Fibroblast of lung (primary cell): ENCODE data around the gene GTF3C1. TPM values are rescaled to one million over a fixed set of nuclear protein-coding genes. Genes with fewer than 3 reads are reported as not detected.

ENCODE experiments used
- DNase-seq, 2 donors: peaks; one replicate each; pipeline versions ENCODE4 v3.0.0 to v3.0.0-alpha.2; 2010; ENCODE audit warnings: low read depth in 2 of 2
- H2AFZ ChIP-seq: 2 replicates; pipeline ENCODE4 v1.5.1; 2012; ENCODE audit warnings: low read length, control low read depth, inconsistent platforms
- H3K27ac ChIP-seq: 2 replicates; pipeline ENCODE4 v1.5.1; 2011; ENCODE audit warnings: low read length, control low read depth; ENCODE audit not compliant: insufficient read depth
- H3K27me3 ChIP-seq: 2 replicates; pipeline ENCODE4 v1.5.1; 2011; ENCODE audit warnings: mild to moderate bottlenecking, low read length; ENCODE audit not compliant: control insufficient read depth, insufficient read depth
- H3K36me3 ChIP-seq: 2 replicates; pipeline ENCODE4 v1.5.1; 2011; ENCODE audit warnings: low read length; ENCODE audit not compliant: control insufficient read depth, insufficient read depth
- H3K4me1 ChIP-seq: 2 replicates; pipeline ENCODE4 v1.5.1; 2011; ENCODE audit warnings: low read length; ENCODE audit not compliant: control insufficient read depth, insufficient read depth; ENCODE audit errors: extremely low read depth
- H3K4me2 ChIP-seq: 2 replicates; pipeline ENCODE4 v1.5.1; 2011; ENCODE audit warnings: low read length, control low read depth; ENCODE audit not compliant: insufficient read depth; ENCODE audit errors: extremely low read depth
- H3K4me3 ChIP-seq, 4 experiments: fragments of 200-600 bp in 1 of 4; sonication (generic) in 1 of 4; replicated peaks in 1 of 4; 2 replicates each; pipeline ENCODE4 v1.5.1; 2011 to 2016; ENCODE audit warnings: low read length in 4 of 4, low read depth in 3 of 4, mild to moderate bottlenecking in 3 of 4, control low read depth in 2 of 4, inconsistent platforms in 1 of 4, mixed read lengths in 1 of 4; ENCODE audit not compliant: insufficient read depth in 1 of 4; ENCODE audit errors: control extremely low read depth in 1 of 4
- H3K79me2 ChIP-seq: 2 replicates; pipeline ENCODE4 v1.5.1; 2012; ENCODE audit warnings: mild to moderate bottlenecking, low read length, inconsistent platforms; ENCODE audit not compliant: control insufficient read depth, insufficient read depth
- H3K9ac ChIP-seq: 2 replicates; pipeline ENCODE4 v1.5.1; 2011; ENCODE audit warnings: mild to moderate bottlenecking, low read length, control low read depth; ENCODE audit not compliant: insufficient read depth
- H3K9me3 ChIP-seq: 2 replicates; pipeline ENCODE4 v1.5.1; 2012; ENCODE audit warnings: low read depth, low read length; ENCODE audit not compliant: control insufficient read depth, insufficient read depth
- H4K20me1 ChIP-seq: 2 replicates; pipeline ENCODE4 v1.5.1; 2011; ENCODE audit warnings: low read length; ENCODE audit not compliant: control insufficient read depth, insufficient read depth; ENCODE audit errors: extremely low read depth
- EZH2 ChIP-seq: IDR thresholded peaks from 2 replicates; pipeline ENCODE4 v1.5.1; 2012; ENCODE audit warnings: low read length, control low read depth, mild to moderate bottlenecking; ENCODE audit errors: missing control alignments
- polyA plus RNA-seq, 2 donors: library from polyadenylated mRNA; depleted of rRNA in 1 of 2; stranded (reverse) in 1 of 2; unstranded in 1 of 2; fragments of >200 nt; gene quantifications; 2 replicates each; pipeline ENCODE4 v1.2.1, GENCODE V29; 2011 to 2012; ENCODE audit warnings: missing spikeins in 1 of 2
- total RNA-seq: library from RNA; depleted of rRNA; stranded (reverse); fragments of >200 nt; gene quantifications from 2 replicates; pipeline ENCODE4 v1.2.1, GENCODE V29; 2014
- TF ChIP-seq, protein P1 (sequence below), 2 donors: IDR thresholded peaks in 1 of 2; conservative IDR thresholded peaks in 1 of 2; 1 replicate in 1 of 2; 2 replicates in 1 of 2; pipeline ENCODE4 v1.5.1; 2011 to 2012; ENCODE audit warnings: low read length in 2 of 2, control low read depth in 1 of 2, inconsistent platforms in 1 of 2, low read depth in 1 of 2, mild to moderate bottlenecking in 1 of 2

GTF3C1 gene
- total and polyA plus RNA-seq, 2 donors (not counting 1 experiment from before 2014, with no cell fraction given), result 20.1 to 75.3 TPM

DNA sequence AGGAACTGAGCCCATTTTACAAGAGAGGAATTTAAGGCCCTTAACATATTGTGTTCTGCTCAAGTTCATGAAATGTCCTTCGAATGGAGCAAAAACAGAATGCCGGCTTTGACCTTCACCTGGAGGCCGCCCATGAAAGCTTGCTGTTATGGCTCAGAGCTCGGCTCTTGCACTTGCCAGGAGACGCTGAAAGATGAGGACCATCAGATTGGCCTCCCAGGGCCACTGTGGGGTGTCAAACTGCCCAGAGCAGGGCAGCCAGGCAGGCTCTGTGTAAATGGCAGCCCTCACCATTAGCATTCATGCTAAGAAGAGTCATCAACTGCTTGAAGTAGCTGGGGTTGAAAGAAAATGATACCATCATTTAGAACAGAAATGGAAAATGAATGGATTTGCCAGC is 108.4 kb downstream of the GTF3C1 start:
- Histone ChIP-seq H3K4me1 (no peaks in the 10 kb centered on the region), H2AFZ (no peak overlapping the region), H3K36me3 (no peaks in the 10 kb centered on the region), H4K20me1 (no peaks in the 10 kb centered on the region), H3K4me2 (no peak overlapping the region), H3K27me3 (no peaks in the 10 kb centered on the region), H3K27ac (no peak overlapping the region), H3K4me3 (no peak overlapping the region), H3K9me3 (no peaks in the 10 kb centered on the region), H3K9ac (no peak overlapping the region), H3K79me2 (no peaks in the 10 kb centered on the region)
- TF ChIP-seq, protein P1, sequence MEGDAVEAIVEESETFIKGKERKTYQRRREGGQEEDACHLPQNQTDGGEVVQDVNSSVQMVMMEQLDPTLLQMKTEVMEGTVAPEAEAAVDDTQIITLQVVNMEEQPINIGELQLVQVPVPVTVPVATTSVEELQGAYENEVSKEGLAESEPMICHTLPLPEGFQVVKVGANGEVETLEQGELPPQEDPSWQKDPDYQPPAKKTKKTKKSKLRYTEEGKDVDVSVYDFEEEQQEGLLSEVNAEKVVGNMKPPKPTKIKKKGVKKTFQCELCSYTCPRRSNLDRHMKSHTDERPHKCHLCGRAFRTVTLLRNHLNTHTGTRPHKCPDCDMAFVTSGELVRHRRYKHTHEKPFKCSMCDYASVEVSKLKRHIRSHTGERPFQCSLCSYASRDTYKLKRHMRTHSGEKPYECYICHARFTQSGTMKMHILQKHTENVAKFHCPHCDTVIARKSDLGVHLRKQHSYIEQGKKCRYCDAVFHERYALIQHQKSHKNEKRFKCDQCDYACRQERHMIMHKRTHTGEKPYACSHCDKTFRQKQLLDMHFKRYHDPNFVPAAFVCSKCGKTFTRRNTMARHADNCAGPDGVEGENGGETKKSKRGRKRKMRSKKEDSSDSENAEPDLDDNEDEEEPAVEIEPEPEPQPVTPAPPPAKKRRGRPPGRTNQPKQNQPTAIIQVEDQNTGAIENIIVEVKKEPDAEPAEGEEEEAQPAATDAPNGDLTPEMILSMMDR (conservative IDR thresholded peaks at IDR 0.05 in 1 of 2, IDR thresholded peaks at IDR 0.05 in 1 of 2; ENCODE audit: low read depth in 1 of 2, low read length in 2 of 2), result no peak
- no peak for TF ChIP-seq EZH2
- DNase-seq, result no peak

DNA sequence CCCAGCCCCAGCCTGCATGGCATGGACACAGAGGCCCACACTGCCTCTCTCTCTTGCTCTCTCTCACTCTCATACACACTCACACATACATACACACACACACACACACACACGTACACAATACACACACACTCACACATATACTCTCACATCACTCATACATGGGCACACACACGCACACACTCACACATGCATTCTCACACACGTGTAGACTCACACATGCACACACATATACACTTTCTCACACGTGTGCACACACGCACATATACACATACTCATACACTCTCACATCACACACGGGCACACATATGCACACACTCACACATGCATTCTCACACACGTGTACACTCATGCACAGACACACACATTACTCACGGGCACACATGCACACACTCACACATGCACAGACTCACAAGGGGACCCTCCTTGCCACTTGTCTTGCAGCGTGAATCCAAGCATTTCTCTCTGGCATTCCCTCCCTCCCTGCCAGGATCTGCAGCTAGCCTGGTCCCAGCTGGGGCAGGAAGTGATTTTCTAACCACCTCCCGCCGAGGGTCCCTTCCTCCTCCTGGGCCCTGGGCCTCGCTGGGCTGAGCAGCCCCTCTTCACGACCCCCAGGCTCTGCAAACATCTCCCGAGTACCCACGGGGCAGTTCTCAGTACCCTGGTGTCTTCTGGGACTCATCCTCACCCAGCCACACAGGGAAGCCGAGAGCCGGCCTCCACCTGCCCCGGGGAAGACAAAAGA is 110.3 kb downstream of the GTF3C1 start:
- no peak for DNase-seq
- no peaks in the 10 kb centered on the region for H3K9me3 ChIP-seq
- no peaks in the 10 kb centered on the region for H3K79me2 ChIP-seq
- H3K9ac ChIP-seq, result no peak overlapping the region
- no peaks in the 10 kb centered on the region for H3K36me3 ChIP-seq
- no peaks in the 10 kb centered on the region for H4K20me1 ChIP-seq
- no peaks in the 10 kb centered on the region for H3K4me1 ChIP-seq
- TF ChIP-seq, protein P1 (conservative IDR thresholded peaks at IDR 0.05 in 1 of 2, IDR thresholded peaks at IDR 0.05 in 1 of 2; ENCODE audit: low read depth in 1 of 2, low read length in 2 of 2), result no peak
- TF ChIP-seq EZH2, result no peak
- H3K27me3 ChIP-seq, result no peaks in the 10 kb centered on the region
- H3K4me3 ChIP-seq, result no peak overlapping the region
- H3K27ac ChIP-seq, result no peak overlapping the region
- no peak overlapping the region for H2AFZ ChIP-seq
- H3K4me2 ChIP-seq, result no peak overlapping the region

DNA sequence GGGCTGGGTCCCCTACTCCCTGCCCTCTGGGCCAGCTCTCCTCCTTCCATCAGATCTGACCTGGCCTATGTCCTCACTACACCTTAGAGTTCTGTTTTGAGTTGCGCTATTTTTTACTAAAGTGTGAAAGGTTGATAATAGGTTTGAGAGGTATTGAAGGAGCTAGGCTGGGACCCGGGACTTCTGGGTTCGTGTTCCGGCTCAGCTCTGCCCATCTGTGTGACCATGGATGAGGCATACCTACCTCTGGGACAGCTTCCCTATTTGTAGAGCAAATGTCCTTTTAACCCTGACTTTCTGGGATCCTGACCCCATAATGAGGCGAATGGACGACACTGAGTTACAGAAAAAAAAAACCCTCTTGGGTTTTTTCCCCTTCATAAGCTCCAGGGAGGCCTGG is 111.8 kb downstream of the GTF3C1 start:
- H3K9ac ChIP-seq, result no peak overlapping the region
- H3K4me3 ChIP-seq, result no peak overlapping the region
- H2AFZ ChIP-seq, result no peak overlapping the region
- H3K79me2 ChIP-seq, result no peaks in the 10 kb centered on the region
- H3K4me1 ChIP-seq, result no peaks in the 10 kb centered on the region
- no peak for DNase-seq
- no peaks in the 10 kb centered on the region for H3K9me3 ChIP-seq
- TF ChIP-seq, protein P1 (conservative IDR thresholded peaks at IDR 0.05 in 1 of 2, IDR thresholded peaks at IDR 0.05 in 1 of 2; ENCODE audit: low read depth in 1 of 2, low read length in 2 of 2), result no peak
- no peak for TF ChIP-seq EZH2
- no peaks in the 10 kb centered on the region for H3K27me3 ChIP-seq
- no peak overlapping the region for H3K4me2 ChIP-seq
- H4K20me1 ChIP-seq, result no peaks in the 10 kb centered on the region
- H3K27ac ChIP-seq, result no peak overlapping the region
- no peaks in the 10 kb centered on the region for H3K36me3 ChIP-seq
